Liver (tissue), 9 donors: ENCODE results near the gene NFXL1. TPM values are rescaled to one million over a fixed set of nuclear protein-coding genes. Genes with fewer than 3 reads are reported as not detected.

ENCODE experiments used
- DNase-seq: peaks from one replicate; pipeline ENCODE4 v3.0.0-alpha.2; 2017; ENCODE audit warnings: low spot score
- H3K27ac ChIP-seq, 2 donors: one replicate each; pipeline ENCODE4 v1.7.0; 2013; ENCODE audit warnings: inconsistent platforms in 2 of 2, low read length in 2 of 2, control low read depth in 1 of 2, low read depth in 1 of 2, mild to moderate bottlenecking in 1 of 2
- H3K27me3 ChIP-seq, 4 donors: one replicate each; pipeline versions ENCODE4 v1.6.1 to v1.7.0; 2013; ENCODE audit warnings: low read length in 3 of 4, inconsistent platforms in 1 of 4, mild to moderate bottlenecking in 1 of 4, moderate library complexity in 1 of 4; ENCODE audit not compliant: control insufficient read depth in 4 of 4, insufficient read depth in 4 of 4
- H3K36me3 ChIP-seq, 4 donors: one replicate each; pipeline versions ENCODE4 v1.6.1 to v1.7.0; 2013; ENCODE audit warnings: low read length in 3 of 4, mild to moderate bottlenecking in 3 of 4, low read depth in 1 of 4, moderate library complexity in 1 of 4; ENCODE audit not compliant: control insufficient read depth in 4 of 4, insufficient read depth in 3 of 4
- H3K4me1 ChIP-seq, 4 donors: one replicate each; pipeline versions ENCODE4 v1.6.1 to v1.7.0; 2013; ENCODE audit warnings: low read length in 3 of 4, mild to moderate bottlenecking in 3 of 4, moderate library complexity in 1 of 4; ENCODE audit not compliant: control insufficient read depth in 4 of 4, insufficient read depth in 4 of 4
- H3K4me3 ChIP-seq, 3 donors: one replicate each; pipeline versions ENCODE4 v1.6.1 to v1.7.0; 2013; ENCODE audit warnings: low read length in 3 of 3, control low read depth in 1 of 3, low read depth in 1 of 3, mild to moderate bottlenecking in 1 of 3
- H3K9ac ChIP-seq, 2 donors: one replicate each; pipeline ENCODE4 v1.7.0; 2013; ENCODE audit warnings: low read length in 2 of 2, mild to moderate bottlenecking in 2 of 2, moderate library complexity in 2 of 2, control low read depth in 1 of 2, low read depth in 1 of 2
- H3K9me3 ChIP-seq, 4 donors: one replicate each; pipeline versions ENCODE4 v1.6.1 to v1.7.0; 2013; ENCODE audit warnings: low read length in 3 of 4; ENCODE audit not compliant: control insufficient read depth in 4 of 4
- EGR1 ChIP-seq, 2 donors: IDR thresholded peaks; 2 replicates each; pipeline ENCODE4 v1.6.1; 2016 to 2018; ENCODE audit warnings: antibody characterized with exemption in 2 of 2, low read depth in 2 of 2
- FOXA1 ChIP-seq: IDR thresholded peaks from 2 replicates; pipeline ENCODE4 v1.6.1; 2016; ENCODE audit warnings: antibody characterized with exemption
- FOXA2 ChIP-seq: IDR thresholded peaks from 2 replicates; pipeline ENCODE4 v1.6.1; 2016; ENCODE audit warnings: antibody characterized with exemption
- GABPA ChIP-seq, 2 donors: IDR thresholded peaks in 1 of 2; conservative IDR thresholded peaks in 1 of 2; 2 replicates each; pipeline ENCODE4 v1.6.1; 2016; ENCODE audit warnings: antibody characterized with exemption in 2 of 2, mild to moderate bottlenecking in 1 of 2, moderate library complexity in 1 of 2
- HNF4A ChIP-seq, 2 donors: conservative IDR thresholded peaks; 2 replicates each; pipeline ENCODE4 v1.6.1; 2016; ENCODE audit warnings: antibody characterized with exemption in 2 of 2, mild to moderate bottlenecking in 2 of 2
- HNF4G ChIP-seq: IDR thresholded peaks from 2 replicates; pipeline ENCODE4 v1.6.1; 2016; ENCODE audit warnings: antibody characterized with exemption
- JUND ChIP-seq, 2 donors: IDR thresholded peaks; 2 replicates each; pipeline ENCODE4 v1.6.1; 2016; ENCODE audit warnings: antibody characterized with exemption in 2 of 2
- MAX ChIP-seq: IDR thresholded peaks from 2 replicates; pipeline ENCODE4 v1.6.1; 2016; ENCODE audit warnings: antibody characterized with exemption
- NR2F2 ChIP-seq: IDR thresholded peaks from 2 replicates; pipeline ENCODE4 v1.6.1; 2016; ENCODE audit warnings: antibody characterized with exemption
- RAD21 ChIP-seq, 2 donors: IDR thresholded peaks; 2 replicates each; pipeline ENCODE4 v1.6.1; 2016; ENCODE audit warnings: antibody characterized with exemption in 2 of 2, mild to moderate bottlenecking in 2 of 2
- REST ChIP-seq: IDR thresholded peaks from 2 replicates; pipeline ENCODE4 v1.6.1; 2016; ENCODE audit warnings: antibody characterized with exemption, mild to moderate bottlenecking
- RXRA ChIP-seq, 2 donors: IDR thresholded peaks; 2 replicates each; pipeline ENCODE4 v1.6.1; 2017 to 2018; ENCODE audit warnings: antibody characterized with exemption in 2 of 2, mild to moderate bottlenecking in 1 of 2
- SP1 ChIP-seq: IDR thresholded peaks from 2 replicates; pipeline ENCODE4 v1.6.1; 2018; ENCODE audit warnings: antibody characterized with exemption, mild to moderate bottlenecking
- TAF1 ChIP-seq: conservative IDR thresholded peaks from 2 replicates; pipeline ENCODE4 v1.6.1; 2016; ENCODE audit warnings: antibody characterized with exemption, mild to moderate bottlenecking
- YY1 ChIP-seq: IDR thresholded peaks from 2 replicates; pipeline ENCODE4 v1.6.1; 2016; ENCODE audit warnings: antibody characterized with exemption, mild to moderate bottlenecking
- ZBTB33 ChIP-seq: IDR thresholded peaks from 2 replicates; pipeline ENCODE4 v1.6.1; 2016; ENCODE audit warnings: antibody characterized with exemption
- WGBS: extraction: QIAGEN DNeasy Blood & Tissue Kit; methylation state at CpG from one replicate; pipeline ENCODE4 v1.1.7; 2013; 5-methylcytosine and 5-hydroxymethylcytosine counted together
- polyA plus RNA-seq, 2 donors: library from polyadenylated mRNA; stranded (reverse) in 1 of 2; unstranded in 1 of 2; fragments of 200-250 nt in 1 of 2; fragments of >200 nt in 1 of 2; fragmentation: Nextera tagmentation in 1 of 2; extraction: Ambion mirVana in 1 of 2; gene quantifications; one replicate each; pipeline versions ENCODE4 v1.2.1 to v1.2.3, GENCODE V29; 2013 to 2015
- total RNA-seq, 2 donors: library from RNA; depleted of rRNA; stranded (reverse); fragments of >200 nt; gene quantifications; one replicate each; pipeline ENCODE4 v1.2.3, GENCODE V29; 2014
- TF ChIP-seq, protein P1 (sequence below): fragments of 150-350 bp; IDR thresholded peaks from 2 replicates; pipeline ENCODE4 v1.5.1; 2017; ENCODE audit warnings: improper control_type of control experiment, low read depth, low read length; ENCODE audit not compliant: missing input control
- TF ChIP-seq, protein P2 (sequence below): IDR thresholded peaks from 2 replicates; pipeline ENCODE4 v1.6.1; 2016; ENCODE audit warnings: antibody characterized with exemption
- donor health status: healthy.
- donor health status: healthy.
- donor health status: healthy.
- donor health status: healthy.
- donor health status: healthy.

The NFXL1 gene
- total RNA-seq (1 to 10 TPM; 5.5 to 9.9 TPM), polyA plus RNA-seq (1 to 10 TPM; 3.9 to 5.4 TPM)

DNA sequence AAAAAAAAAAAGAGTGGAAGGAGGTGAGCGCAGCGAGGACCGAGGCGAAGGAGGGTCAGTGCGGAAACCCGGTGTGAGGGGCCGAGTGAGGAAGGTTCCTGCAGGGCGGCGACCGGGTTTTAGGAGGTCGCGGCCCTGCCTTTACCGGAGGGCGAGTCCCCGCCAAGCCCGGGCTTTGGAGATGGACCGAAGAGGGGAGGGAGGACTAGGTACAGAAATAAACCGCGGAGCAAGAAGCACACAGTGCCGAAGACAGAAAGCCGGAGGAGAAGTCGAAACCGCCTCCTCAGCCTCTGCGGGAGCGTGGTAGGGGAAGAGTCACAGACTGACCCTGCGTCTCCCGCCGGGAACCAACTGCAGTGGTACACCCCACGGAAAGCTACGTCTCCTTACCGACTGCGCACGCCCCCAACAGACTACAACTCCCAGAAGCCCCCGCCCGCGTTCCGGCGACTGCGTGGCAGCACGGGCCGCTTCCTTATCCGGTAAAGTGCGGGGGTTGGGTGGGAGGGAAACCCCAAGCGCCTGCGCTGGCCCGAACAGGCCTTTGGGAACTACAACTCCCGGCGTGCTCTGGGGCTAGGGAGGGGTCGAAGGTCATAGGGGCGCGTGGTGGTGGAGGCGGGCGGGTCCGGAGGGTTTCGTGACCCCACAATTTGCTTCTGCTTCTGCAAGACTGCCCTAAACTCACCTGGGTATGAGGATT is at the start of gene NFXL1:
Gene NFXL1, minus strand, starts transcription at position 364 of the 706 bp plus-strand sequence. CDS start 380 bp downstream, outside the sequence.
- Histone ChIP-seq H3K36me3 (peaks cover 0 to 8% (median 6%) of the 10 kb centered on the region in 4 donors), H3K9ac (peak within 1 kb of the TSS; percentile 61 to 75), H3K9me3 (no peaks in the 10 kb centered on the region), H3K4me1 (peaks cover 0 to 17% (median 5%) of the 10 kb centered on the region in 4 donors), H3K27ac (peak within 1 kb of the TSS; percentile 68 to 87), H3K4me3 (peak within 1 kb of the TSS; percentile 71 to 98 (median 76)), H3K27me3 (no peaks in the 10 kb centered on the region)
- TF ChIP-seq REST (peak; percentile 92), NR2F2 (peak; percentile 65), RAD21 (IDR thresholded peaks at IDR 0.05) (no peak), SP1 (peak; percentile 65), HNF4G (no peak), HNF4A (conservative IDR thresholded peaks at IDR 0.05) (peak; percentile 44), EGR1 (IDR thresholded peaks at IDR 0.05; ENCODE audit: low read depth in 2 of 2) (peak; percentile 80 to 96), JUND (IDR thresholded peaks at IDR 0.05) (peak in 1 of 2 donors; percentile 63), YY1 (peak; percentile 74), TAF1 (peak; percentile 86), GABPA (IDR thresholded peaks at IDR 0.05 in 1 of 2, conservative IDR thresholded peaks at IDR 0.05 in 1 of 2) (peak; percentile 69 to 94), FOXA2 (no peak), ZBTB33 (peak; percentile 65), MAX (peak; percentile 96), FOXA1 (no peak), RXRA (IDR thresholded peaks at IDR 0.05) (no peak)
- TF ChIP-seq, protein P1, sequence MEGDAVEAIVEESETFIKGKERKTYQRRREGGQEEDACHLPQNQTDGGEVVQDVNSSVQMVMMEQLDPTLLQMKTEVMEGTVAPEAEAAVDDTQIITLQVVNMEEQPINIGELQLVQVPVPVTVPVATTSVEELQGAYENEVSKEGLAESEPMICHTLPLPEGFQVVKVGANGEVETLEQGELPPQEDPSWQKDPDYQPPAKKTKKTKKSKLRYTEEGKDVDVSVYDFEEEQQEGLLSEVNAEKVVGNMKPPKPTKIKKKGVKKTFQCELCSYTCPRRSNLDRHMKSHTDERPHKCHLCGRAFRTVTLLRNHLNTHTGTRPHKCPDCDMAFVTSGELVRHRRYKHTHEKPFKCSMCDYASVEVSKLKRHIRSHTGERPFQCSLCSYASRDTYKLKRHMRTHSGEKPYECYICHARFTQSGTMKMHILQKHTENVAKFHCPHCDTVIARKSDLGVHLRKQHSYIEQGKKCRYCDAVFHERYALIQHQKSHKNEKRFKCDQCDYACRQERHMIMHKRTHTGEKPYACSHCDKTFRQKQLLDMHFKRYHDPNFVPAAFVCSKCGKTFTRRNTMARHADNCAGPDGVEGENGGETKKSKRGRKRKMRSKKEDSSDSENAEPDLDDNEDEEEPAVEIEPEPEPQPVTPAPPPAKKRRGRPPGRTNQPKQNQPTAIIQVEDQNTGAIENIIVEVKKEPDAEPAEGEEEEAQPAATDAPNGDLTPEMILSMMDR, result no peak
- TF ChIP-seq, protein P2, sequence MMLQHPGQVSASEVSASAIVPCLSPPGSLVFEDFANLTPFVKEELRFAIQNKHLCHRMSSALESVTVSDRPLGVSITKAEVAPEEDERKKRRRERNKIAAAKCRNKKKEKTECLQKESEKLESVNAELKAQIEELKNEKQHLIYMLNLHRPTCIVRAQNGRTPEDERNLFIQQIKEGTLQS, result no peak
- peak; percentile 96 for DNase-seq
- WGBS, result under 1% methylated on average over 55 of the region's 55 CpGs
